Measurements from ENCODE around the gene METTL16. TPM values are rescaled to one million over a fixed set of nuclear protein-coding genes. Genes with fewer than 3 reads are reported as not detected.
"Not testable (repeated sequence)": the region's sequence is repeated elsewhere in the genome, so short reads cannot be mapped to it uniquely, and the experiment has no call there.

The METTL16 gene
- total RNA-seq, 1 experiment from 2014 or later: 35.9 TPM

DNA sequence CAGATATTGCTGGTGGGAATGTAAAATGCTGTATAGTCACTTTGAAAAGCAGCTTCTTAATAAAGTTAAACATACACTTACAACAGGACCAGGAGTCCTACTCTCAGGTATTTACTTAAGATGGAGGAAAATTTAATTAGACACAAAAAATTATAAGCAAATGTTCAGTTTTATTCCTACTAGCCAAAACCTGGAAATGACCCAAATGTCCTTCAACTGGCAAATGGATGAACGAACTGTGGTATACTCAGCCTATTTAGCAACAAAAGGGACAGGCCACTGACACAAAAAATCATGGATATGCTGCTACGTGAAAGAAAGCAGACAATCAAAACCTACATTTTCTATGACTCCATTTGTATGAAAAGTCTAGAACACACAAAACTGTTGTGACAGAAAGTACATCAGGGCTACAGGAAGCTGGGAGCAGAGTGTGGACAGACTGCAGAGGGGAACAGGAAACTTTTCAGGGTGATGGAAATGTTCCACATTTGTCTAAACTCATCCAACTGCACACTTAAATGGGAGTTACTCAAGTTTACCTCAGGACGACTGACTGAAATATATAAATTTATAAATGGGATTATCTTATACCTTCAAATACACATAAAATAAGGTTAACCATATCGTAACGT lies 61.6 kb downstream of the METTL16 start:
- DNase-seq (ENCODE audit: low spot score): no peak

DNA sequence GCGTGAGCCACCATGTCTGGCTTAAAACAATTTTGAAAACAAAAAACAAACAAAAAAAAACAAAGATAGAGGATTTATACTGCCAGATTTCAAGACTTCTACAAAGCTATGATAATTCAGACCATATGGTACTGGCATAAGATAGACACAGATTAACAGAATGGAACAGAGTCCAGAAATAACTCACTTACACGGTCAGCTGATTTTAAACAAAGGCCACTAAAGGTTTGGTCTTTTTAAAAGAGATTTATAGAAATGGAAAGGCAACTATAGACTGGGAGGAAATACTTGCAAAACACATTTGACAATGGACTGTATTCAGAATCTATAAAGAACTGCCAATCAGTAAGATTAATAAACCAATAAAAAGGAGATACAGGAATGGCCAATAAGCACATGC lies 62.2 kb downstream of the METTL16 start:
- DNase-seq (ENCODE audit: low spot score): no peak

DNA sequence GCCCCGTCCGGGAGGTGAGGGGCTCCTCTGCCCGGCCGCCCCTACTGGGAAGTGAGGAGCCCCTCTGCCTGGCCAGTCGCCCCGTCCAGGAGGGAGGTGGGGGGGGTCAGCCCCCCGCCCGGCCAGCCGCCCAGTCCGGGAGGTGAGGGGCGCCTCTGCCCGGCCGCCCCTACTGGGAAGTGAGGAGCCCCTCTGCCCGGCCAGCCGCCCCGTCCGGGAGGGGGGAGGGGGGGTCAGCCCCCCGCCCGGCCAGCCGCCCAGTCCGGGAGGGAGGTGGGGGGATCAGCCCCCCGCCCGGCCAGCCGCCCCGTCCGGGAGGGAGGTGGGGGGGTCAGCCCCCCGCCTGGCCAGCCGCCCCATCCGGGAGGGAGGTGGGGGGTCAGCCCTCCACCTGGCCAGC lies 64.2 kb downstream of the METTL16 start:
- not testable (repeated sequence) for DNase-seq (ENCODE audit: low spot score)

DNA sequence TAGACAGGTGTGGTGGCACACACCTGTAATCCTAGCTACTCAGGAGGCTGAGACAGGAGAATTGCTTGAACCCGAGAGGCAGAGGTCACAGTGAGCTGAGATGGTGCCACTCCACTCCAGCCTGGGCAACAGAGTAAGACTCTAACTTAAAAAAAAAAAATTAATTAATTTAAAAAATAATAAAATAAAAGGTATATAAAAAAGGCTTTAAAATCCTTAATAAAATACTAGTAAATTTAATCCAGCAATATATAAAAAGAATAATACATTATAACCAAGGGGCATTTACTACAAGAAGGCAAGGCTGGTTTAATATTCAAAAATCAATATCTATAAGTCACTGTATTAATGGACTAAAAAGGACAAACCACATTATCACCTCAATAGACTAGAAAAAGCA lies 66.0 kb downstream of the METTL16 start:
- no peak for DNase-seq (ENCODE audit: low spot score)

DNA sequence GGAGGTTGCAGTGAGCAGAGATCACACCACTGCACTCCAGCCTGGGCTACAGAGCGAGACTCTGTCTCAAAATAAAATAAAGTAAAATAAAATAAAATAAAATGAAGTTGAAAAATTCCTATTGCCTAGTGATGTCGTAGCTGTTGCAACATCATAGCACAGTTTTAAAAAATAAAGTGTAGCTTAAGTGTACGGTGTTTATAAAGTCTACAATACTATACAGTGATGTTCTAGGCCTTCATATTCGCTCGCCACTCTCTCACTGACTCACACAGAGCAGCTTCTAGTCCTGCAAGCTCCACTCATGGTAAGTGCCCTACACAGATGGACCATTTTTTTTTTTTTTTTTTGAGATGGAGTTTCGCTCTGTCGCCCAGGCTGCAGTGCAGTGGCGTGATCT lies 67.3 kb downstream of the METTL16 start:
- no peak for DNase-seq (ENCODE audit: low spot score)

DNA sequence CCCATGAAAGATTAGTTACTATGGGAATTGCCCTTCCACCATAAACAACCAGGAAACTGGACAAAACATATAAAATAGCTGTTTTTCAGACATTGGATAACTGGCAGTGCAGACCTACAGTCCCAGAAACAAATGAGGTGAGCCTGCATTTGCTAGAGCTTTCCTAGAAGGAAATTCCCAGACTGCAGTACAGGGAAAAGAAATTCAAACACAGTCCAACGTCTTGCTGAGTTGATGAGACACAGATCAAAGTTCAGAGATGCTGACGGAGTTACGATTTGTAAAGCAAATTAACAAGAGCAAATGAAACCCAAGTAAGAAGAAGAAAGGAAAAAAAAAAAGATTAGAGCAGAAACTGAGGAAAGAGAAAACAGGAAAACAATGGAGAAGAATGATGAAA lies 69.5 kb downstream of the METTL16 start:
- DNase-seq (ENCODE audit: low spot score): no peak

DNA sequence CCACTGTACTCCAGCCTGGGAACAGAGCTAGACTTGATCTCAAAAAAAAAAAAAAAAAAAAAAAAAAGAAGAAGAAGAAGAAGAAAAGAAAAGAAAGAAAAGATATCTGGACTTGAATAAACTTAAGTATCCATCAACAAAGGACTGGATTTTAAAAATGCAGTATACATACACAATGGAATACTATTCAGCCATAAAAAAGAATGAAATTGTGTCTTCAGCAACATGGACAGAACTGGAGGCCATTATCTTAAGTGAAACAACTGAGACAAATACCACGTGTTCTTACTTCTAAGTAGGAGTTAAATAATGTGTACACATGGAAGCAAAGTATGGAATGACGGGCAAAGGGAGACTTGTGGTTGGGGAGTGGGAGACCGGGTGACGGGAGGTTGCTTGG lies 70.8 kb downstream of the METTL16 start:
- DNase-seq (ENCODE audit: low spot score): no peak

DNA sequence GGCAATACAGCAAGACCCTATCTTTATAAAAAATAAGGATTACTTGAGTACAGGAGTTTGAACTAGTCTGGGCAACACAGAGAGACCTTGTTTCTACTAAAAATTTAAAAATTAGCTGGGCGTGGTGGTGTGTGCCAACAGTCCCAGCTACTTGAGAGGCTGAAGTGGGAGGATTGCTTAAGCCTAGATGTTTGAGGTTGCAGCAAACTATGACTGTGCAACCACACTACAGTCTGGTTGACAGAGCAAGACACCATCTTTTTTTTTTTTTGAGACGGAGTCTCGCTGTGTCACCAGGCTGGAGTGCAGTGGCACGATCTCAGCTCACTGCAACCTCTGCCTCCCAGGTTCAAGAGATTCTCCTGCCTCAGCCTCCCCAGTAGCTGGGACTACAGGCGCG lies 71.7 kb downstream of the METTL16 start:
- peak; percentile 16 for DNase-seq (ENCODE audit: low spot score)

DNA sequence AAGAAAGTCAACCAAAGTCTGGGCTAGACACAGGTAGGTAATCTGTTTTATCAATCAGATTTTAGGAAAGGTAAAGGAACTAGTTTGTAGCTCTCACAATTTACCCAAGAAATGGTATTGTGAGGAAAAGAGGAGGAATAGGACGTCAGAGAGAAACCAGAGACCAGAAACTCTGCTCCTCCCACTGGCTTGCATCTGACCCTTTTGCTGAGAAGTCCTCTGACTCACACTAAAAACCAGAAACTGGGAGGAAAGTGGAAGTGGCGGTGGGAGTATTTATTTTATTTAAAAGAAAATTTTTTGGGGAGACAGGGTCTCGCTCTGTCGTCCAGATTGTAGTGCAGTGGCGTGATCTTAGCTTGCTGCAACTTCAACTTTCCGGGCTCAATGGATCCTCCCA lies 72.9 kb downstream of the METTL16 start:
- DNase-seq (ENCODE audit: low spot score): no peak

DNA sequence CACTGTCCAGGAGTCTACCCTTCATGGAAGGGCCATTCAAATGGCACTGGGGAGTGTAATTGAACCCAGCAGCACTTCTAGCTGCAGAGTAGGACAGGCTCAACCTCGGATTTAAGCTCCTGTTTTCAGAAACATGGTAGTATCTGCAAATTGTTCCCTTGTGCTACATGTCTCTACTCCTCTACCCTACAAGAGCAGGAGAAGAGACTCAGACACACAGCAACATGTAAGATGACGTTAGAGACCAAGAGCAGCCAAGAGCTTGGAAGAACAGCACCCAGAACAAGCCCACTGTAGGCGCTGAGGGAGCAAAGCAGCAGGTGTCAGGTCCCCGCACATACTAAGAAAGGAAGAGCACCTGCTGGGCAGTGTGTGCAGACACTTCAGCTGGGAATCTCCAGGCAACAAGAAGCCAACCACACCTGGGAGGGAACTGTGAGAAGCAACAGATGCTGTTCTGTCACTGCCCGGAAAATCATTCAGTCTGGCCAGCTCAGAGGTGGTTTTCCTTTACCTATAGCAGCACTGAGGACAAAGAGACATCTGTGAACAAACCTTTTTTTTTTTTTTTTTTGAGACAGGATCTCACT lies 75.3 kb downstream of the METTL16 start:
- DNase-seq (ENCODE audit: low spot score): no peak

DNA sequence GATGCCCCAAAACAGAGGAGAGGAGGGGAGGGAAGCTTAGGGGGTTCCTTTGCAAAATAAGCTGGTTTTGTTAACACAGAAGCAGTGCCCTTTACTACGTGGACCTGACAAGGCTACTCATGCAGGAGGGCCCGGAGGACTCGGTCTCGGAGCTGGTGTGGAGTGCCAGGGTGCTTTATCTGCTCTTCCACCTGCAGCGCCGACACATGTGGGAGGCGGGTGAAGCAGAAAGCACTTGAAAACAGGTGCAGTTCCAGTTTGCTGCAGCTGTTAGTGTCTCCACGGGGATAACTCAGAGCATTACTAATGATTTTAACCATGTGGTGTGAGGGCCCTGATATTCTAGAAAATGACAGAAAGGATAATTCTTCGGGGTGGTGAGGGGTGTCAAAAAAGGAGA lies 75.8 kb downstream of the METTL16 start:
- no peak for DNase-seq (ENCODE audit: low spot score)

DNA sequence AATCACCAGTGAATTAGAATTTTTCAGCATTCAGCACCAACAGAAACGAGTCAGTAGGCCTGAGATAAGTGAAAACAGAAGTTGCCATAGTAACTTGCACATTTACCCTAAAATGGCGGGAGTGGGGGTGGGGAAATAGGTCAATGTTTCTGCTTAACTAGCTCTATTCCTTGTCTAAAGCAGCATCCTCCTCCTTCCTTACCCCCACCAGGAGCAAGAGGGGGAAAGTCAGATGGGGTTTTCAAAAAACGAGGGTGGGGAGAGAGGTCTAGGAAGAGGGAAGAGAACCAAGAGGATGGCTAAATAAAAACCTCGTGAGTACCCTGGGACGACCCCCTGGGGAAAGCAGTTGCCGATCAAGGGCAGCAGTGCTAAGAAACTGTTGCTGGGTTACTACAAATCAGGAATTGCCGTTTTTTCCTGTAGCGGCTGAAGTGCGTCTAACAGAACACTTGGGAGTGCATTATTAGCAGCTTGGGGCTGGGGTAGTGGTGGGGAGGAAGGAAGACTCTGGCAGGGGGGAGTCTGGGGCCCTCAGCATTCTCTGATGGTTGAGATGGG lies 76.4 kb downstream of the METTL16 start:
- DNase-seq (ENCODE audit: low spot score): no peak

DNA sequence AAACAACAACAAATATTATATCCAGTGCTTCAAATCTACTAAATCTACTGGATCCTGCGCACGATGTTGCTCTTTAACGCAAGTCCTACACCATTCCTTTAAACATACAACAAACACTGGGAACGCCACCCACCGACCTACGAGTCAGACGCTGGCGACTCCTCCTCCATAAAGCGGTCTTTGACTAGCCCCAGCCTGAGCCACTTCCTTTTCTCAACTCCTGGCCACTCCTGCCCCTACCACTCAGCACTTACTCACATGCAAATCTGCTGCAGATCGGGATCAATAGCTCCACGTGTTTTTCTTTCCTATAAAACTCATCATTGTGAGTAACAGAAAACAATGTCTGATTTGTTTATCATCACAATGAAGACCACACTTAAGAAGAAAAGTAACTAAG lies 78.0 kb downstream of the METTL16 start:
- no peak for DNase-seq (ENCODE audit: low spot score)

DNA sequence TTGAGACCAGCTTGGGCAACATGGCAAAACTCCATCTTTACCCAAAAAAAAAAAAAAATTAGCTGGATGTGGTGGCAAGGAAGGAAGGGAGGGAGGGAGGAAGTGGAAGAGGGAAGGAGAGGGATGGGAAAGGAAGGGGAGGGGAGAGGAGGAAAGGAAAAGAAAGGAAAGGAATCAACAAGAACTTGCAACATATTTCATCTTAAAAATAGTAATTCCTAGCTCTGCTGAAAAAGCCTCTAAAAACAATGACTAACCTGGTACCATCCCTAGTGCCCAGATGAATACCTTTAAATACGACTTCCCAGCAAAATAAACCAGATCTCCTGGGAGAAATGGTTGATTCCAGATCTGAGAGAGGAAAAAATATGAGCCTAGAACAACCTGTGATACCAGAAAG lies 83.8 kb downstream of the METTL16 start:
- no peak for DNase-seq (ENCODE audit: low spot score)

DNA sequence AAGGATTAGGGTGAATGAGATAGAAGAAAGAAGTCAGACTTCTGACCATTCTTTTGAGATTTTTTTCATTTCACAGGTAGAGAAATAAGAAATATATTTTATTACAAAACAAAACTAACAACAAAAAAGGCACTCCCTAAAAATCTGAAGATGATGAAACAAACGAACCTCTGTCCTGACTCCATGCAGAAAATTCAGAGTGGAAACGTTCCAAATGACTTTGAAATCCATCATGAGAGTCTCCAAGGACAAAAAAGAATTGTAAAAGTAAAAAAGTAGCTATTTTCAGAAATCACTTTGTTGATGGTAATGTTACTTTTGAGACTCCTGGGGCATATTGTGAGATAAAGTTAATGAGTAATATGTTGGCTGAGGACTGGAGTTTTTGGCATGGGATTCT lies 84.5 kb downstream of the METTL16 start:
- DNase-seq (ENCODE audit: low spot score): no peak

DNA sequence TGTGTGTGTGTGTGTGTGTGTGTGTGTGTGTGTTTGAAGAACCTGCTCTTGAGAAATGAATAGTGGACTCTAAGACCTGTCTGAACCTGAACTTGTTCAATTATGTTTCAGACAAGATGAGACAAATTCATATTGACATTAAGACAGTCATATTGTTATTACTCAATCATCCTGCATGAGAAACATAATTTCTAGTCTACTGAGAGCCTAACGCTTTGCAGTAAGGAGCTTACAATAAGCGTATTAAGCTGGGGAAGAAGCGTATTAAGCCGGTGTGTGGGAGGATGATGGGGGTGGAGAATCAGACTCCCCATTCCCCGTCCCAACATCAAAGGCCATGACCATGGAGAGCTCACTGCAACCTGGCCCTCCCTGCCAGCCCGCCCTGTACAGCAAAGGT lies 88.4 kb downstream of the METTL16 start:
- DNase-seq (ENCODE audit: low spot score): no peak

DNA sequence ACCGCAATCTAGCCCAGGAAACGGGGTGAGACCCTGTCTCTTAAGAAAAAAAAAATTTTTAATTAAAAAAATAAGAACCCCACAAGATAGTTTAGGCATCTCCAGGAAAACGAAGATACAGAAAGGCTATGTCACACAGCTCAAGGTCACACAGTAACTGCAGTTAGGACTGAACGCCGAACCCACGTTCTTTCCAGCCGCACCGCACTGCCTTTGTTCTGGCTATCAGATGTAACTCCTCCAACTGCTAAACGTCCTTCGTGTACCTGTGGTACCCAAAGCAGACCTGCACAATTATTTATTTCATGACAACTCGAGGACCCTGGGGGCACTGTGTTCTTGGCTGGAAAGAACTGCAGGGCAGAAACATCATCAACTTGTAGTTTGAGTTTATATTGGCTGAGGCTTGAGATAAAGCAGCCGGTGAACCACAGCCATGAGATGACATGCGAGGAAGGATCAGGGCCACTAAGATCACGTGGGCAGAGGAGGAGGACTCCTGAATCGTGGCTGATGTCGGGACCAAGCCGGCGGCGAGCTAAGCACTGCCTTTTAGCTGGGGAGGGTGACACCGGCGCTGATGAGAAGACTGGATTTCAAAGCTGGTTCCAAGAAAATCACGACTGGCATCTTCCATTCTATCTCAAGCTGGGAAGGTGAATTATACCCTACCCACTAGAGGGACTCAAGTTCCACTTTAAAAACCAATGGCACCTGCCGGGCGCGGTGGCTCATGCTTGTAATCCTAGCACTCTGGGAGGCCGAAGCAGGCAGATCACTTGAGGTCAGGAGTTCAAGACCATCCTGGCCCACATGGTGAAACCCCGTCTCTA lies 90.2 kb downstream of the METTL16 start:
- no peak for DNase-seq (ENCODE audit: low spot score)

DNA sequence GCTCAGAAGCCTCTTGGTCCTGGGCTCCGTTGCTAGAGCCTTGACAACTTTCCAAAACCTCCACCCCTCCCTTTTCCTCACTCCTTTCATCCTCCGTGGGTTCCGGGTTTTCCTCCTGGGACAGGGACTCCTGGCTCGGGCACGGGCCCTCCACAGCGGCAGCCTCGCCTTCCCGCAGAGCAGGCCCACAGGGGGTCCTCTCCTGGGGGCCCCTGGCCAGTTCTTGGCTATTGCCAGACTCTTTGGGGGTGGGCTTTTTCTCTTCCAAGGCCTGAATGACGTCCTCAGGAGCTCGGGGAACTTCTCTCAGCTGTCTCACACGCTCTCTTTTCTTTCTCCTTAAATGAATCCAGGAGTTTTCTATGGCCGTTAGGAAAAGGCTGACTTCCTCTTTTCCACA lies 91.5 kb downstream of the METTL16 start:
- no peak for DNase-seq (ENCODE audit: low spot score)

DNA sequence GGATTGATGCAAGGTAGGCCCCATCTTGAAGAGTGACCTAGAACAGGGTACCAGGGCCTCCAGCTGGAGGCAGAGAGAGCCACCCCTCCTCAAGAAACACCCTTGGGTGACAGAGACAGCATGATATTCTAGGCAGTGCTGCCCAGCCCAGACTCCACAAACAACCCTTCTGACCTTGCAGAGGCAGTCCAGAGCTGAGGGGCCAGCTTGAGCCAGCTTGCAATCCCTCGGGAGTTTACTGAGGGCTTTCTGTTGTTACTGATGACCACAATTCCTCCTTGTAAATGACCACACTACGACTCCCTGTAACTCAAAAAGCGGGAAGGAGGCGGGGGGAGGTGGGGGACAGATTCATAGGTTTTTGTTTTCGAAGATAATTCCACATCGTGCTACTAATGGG lies 92.2 kb downstream of the METTL16 start:
- DNase-seq (ENCODE audit: low spot score): no peak

DNA sequence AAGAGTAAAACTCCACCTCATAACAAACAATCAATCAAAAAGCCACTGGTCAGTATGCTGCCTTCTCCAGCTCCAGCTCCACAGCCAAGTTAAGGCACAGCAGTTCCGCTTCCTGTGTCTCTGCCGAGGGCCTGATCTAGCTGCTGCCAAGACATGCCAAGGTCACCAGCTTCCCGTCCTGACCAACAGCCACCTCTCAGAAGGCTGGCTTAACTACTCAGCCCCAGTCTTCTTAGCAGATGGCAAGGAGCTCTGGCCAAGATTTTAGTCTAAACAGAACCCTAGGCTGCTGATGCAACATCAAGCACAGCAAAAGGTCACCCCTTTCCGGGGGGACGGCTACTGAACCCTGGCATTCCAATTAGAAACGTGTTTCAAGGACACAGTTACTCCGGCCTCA lies 93.1 kb downstream of the METTL16 start:
- no peak for DNase-seq (ENCODE audit: low spot score)

DNA sequence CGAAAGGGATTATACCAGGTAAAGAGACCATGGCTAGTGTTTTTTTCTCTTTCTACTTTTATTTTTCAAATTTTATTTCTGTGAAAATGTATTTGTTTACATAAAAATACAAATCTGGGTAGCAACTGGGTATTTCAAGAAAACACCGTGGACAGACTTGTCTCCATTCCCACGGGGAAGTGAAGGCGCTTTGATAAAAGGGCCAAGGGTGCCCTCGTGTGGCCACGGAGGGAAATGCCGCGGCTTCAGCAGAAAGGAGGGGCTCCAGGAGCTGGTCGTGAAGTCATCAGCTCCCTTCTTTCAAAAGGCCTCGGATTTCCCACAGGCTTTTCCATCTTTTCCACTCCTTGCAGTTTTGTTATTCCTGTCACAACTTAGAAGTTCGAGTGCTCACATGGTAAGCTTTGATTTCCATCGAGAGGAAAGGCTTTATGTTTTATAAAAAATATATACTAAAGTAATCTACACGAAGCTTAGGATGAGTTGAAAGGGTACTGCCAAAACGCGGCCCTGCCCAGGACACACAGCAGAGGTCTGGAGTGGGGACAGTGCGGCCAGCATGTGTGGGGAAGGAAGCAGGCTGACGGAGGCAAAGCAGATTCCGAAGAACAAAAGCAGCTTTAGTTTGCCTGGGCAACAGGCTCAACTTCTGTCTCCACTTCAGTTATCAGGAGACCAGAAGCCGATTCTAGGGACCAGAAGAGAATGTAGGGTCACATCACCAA lies 95.5 kb downstream of the METTL16 start:
- DNase-seq (ENCODE audit: low spot score): peak; percentile 57

DNA sequence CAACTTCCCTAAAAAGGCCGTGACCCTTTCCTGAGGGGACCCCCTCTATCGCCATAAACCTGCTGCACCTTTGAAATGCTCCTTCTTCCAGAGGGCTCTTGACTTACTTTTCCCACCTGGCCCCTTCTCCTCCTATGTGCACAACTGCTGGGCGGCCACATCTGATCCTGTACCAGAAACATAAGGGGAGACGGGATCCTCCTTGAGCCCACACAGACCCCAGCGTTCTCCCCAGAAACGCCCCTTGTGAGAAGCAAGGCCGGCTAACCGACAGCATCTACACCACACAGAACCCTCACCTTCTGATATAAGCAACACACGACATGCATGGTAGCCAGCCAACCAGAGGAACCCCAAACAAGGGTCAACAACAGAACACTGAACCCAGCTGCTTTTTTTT lies 96.6 kb downstream of the METTL16 start:
- DNase-seq (ENCODE audit: low spot score): no peak
